Stimulated activated CD4-positive, alpha-beta T cell treated with anti-CD3 and anti-CD28 coated beads, Interleukin-15, amount 100 ng/mL, for 24 hours (primary cell): ENCODE measurements around the gene TMTC1.
"Not testable (repeated sequence)": the region's sequence is repeated elsewhere in the genome, so short reads cannot be mapped to it uniquely, and the experiment has no call there.

ENCODE experiments used
- DNase-seq: peaks from one replicate; pipeline ENCODE4 v3.0.0-alpha.2; 2020

Gene TMTC1

GRCh38 chr12:29783773-29784666 lies at the start of gene TMTC1:
Gene TMTC1 (minus strand): TSS chr12:29783942. CDS start chr12:29783751, 191 bp downstream.
- DNase-seq: peak; percentile 27

DNA sequence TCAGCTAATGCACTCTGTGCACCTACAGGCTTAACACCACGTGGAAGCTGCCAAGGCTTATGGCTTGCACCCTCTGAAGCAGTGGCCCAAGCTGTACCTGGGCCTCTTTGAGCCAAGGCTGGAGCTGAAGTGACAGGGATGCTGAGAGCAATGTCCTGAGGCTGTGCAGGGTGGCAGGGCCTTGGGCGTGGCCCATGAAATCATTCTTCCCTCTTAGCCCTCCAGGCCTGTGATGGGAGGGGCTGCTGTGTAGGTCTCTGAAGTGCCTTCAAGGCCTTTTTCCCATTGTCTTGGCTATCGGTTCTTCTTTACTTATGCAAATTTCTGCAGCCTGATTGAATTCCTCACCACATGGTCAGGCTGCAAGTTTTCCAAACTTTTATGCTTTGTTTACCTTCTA lies 47.4 kb upstream of the TMTC1 start:
- DNase-seq: no peak

GRCh38 chr12:29830391-29830790 lies 46.6 kb upstream of the TMTC1 start:
- no peak for DNase-seq

GRCh38 chr12:29818916-29819623 lies 35.3 kb upstream of the TMTC1 start:
- DNase-seq: no peak

DNA sequence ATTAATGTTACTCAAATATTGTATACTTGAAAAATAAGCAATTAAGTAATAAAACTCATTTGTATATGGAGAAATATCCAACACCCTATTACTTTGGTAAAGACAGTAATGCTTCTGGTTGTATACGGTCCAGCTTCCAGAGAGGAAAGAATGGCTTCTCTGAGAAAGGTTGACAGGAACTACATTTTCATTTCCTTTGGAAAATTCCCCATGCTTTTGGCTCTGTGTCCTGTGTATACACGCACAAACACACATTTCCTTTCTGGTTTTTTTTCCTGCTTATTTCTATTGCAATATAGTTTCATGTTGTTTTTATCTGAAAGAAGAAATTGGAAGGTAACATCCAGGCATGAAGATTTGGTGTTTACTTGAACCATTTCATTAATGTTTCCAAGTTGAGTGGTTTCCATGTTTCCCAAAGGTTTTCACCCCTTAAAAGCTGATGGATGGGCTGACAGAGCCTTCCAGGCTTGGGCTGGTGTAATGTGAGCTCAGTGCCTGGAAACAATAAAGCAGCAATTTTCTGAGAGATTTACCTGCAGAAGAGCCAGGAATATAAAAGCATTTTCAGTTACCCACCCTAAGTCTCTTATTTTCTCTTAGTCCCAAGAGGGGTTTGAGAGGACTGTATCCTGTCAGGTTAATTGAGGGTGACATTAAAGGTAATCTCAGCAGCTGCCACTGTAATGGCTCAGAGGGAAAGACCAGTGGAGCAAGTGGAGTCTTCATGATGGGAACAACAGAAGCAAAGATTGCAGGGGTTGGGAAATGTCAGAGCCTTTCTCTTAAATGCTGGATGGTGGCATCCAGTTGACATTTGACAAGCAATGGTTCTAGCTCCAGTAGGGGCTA lies 33.4 kb upstream of the TMTC1 start:
- DNase-seq: no peak

GRCh38 chr12:29809616-29810361 lies 26.0 kb upstream of the TMTC1 start:
- not testable (repeated sequence) for DNase-seq

- DNase-seq: no peak
Measured at GRCh38 chr12:29807129-29807528, 23.4 kb upstream of the TMTC1 start.

GRCh38 chr12:29804019-29804418 lies 20.3 kb upstream of the TMTC1 start:
- no peak for DNase-seq

DNA sequence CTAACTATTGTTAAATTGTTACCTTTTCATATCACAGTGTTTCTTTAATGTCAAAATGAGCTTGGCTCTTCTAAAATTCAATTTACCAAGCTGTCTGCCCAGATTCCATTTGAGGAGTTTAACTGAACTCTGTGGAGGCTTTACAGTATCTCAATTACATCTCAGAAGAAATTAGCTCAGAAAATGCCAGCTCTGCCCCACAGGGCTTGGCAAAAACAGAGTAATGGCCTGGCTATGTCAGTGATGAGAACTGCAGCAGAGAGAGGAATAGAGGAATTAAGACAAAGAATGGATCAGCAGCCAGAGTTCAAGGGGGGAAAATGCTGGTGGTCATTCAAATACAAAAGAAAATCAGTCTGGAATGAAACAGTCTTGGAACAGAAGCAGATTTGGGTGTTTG lies 15.8 kb upstream of the TMTC1 start:
- no peak for DNase-seq

DNA sequence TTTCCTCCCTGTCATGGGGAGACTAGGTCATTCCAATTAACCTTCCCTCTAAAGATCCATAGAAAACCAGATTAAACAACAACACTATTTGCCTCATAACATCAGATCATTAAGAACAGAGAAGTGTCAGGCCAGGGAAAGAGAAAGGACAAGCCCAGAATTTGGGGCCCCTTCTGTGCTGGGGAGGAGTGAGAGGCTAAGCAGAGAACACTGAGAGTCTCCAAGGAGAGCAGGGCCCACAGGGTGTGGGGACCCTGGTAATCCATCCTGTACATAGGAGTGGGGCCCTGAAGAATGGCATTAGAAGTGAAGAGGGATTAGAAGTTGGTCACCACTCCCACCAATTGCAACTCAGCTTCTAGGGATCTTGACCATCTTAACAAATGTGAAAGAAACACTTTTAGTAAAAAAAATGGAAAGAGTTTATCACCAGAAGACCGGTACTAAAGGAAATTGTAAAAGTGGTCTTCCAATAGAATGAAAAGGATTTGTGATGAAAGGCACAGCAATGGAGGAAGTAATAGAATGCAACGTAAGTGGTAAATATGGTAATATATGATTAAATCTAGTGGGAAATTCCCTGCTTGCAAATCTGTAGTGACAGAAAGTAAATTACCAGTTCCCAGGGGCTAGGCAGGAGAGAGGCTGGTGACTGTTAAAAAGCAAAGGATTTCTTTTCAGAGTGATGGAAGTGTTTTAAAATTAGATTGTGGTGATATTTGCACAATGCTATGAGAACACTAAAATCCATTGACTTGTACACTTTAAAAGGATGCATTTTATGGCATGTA lies 14.0 kb upstream of the TMTC1 start:
- DNase-seq: no peak

- no peak for DNase-seq
Measured at GRCh38 chr12:29796823-29797263, 13.1 kb upstream of the TMTC1 start.

- no peak for DNase-seq
Measured at GRCh38 chr12:29795715-29796114, 12.0 kb upstream of the TMTC1 start.

- no peak for DNase-seq
Measured at GRCh38 chr12:29794862-29795261, 11.1 kb upstream of the TMTC1 start.

DNA sequence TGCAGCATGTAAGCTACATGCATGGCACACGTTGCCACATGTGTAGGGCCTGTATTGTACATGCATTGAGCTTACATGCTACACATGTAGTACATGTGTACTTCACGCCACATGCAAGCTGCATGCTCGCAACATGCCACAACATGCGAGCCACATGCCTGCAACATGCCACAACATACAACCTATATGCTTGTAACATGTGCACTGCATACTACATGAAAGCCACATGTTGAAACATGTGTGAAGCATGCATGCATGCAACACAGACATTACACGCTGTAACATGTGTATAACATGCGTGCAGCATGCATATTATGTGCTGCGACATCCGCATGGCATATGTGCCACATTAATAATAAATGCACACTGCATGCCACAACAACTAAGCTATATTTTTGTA lies 9.1 kb upstream of the TMTC1 start:
- DNase-seq: no peak

GRCh38 chr12:29792132-29792531 lies 8.4 kb upstream of the TMTC1 start:
- DNase-seq: no peak

DNA sequence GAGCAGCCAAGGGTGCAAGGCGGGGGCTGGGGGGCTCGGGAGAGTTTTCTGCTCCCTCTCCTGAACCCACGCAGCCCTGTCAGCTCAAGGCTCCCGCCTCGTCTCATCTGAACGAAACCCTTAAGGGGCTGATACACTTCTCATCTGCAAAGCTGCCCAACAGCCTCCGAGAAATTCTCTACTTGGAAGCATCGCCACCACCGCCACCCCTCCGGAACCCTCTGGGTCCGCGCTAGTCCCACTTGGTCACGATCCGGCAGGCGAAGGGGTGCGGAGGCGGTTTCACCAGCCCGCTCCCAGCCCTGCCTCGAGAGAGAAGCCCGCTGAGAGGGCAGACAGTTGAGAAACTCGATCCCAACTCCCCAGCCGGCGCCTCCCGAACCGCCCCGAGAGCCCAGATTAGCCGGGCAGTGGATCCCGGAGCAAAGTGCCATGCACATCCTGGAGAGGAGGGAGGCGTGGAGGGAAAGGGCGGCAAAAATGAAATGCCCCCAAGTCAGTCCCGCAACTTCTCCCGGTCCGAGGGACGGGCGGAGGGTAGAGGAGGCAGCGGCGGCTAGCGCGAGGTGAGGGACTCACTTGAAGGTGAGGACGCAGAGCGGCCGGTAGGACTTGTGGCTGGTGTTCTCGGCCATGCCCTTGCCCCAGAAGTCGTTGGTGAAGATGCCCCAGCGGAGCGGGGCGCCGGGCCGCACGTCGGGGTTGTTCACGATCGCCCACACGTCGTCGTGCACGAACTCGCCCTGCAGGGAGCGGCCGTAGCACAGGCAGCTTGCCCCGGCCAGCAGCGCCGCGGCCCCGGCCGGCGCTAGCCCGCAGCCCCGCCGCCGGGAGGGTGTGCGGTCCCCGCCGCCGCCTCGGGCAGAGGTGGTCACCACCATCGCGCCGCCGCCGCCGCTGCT lies 620 bp downstream of the TMTC1 start:
- DNase-seq: peak; percentile 15

- DNase-seq: peak; percentile 9
Measured at GRCh38 chr12:29782285-29782870, 1.4 kb downstream of the TMTC1 start.

DNA sequence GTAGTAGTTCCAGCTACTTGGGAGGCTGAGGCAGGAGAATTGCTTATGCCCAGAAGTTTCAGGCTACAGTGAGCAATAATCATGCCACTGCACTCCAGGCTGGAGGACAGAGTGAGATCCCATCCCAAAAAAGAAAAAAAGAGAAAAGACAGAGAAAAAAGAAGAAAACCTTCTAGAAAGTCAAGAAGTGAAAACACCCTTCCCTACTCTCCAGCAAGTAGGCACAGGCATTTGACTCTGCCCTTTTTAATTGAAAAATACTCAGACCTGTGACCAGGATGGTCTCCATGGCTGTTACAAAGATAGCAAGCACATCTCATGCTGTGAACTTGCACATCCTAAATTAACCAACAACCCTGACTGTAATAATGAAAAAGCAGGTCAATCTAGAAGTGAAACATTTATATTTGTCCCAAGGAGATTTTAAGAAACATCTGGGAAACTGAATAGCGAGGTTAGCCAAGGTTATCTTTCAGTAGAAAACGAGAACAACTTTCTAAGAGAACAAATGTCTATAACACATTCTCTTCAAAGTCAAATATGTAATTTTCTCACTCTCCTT lies 2.0 kb downstream of the TMTC1 start:
- DNase-seq: no peak

DNA sequence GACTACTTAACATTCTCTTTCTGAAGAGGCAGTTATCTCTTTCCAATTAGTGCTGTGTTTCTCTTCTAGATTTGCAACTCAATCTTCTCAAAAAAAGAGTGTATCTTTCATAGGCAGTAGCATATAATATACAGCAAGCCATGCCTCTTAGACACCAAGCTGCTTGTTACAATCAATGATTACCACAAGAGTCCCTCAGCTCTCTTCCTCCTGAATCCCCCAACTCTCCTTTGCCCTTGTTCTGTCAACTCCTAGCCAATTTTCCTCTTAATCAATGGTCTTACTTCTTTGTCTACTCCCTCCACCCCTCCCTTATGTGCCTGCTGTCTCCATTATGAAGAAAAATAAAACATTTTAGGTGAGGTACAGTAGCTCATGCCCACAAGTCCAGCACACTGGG lies 2.6 kb downstream of the TMTC1 start:
- no peak for DNase-seq

- no peak for DNase-seq
Measured at GRCh38 chr12:29780084-29780483, 3.7 kb downstream of the TMTC1 start.
